ENCODE measurements around the gene AAR2. TPM values are rescaled to one million over a fixed set of nuclear protein-coding genes. Genes with fewer than 3 reads are reported as not detected.

Gene AAR2
- total RNA-seq, 1 experiment from 2014 or later = 22.5 TPM

GRCh38 chr20:36218380-36219064, 17.8 kb upstream of the AAR2 start:
- H3K9me3 Mint-ChIP-seq = no peaks in the 10 kb centered on the region
- no peaks in the 10 kb centered on the region for H3K27me3 Mint-ChIP-seq (ENCODE audit: low read depth)
- no peaks in the 10 kb centered on the region; the same call in 1 of the 2 replicates for H3K4me1 Mint-ChIP-seq
- H3K27ac Mint-ChIP-seq = peak overlapping the region; percentile 90
- no peaks in the 10 kb centered on the region for H3K36me3 Mint-ChIP-seq
- CTCF ChIA-PET = interaction anchor here (1.1 to 4.1 kb wide), 5 partner anchors 16 to 221 kb away, joined by 3 to 31 read pairs (median 8); no protein-coding TSS in a partner anchor
- no peak for ATAC-seq
- no peak for TF ChIP-seq MXD4 (CRISPR knock-in tag; IDR thresholded peaks at IDR 0.05; ENCODE audit: borderline replicate concordance)
- no peak for TF ChIP-seq ZNF232 (CRISPR knock-in tag; IDR thresholded peaks at IDR 0.05)
- TF ChIP-seq, protein P1, sequence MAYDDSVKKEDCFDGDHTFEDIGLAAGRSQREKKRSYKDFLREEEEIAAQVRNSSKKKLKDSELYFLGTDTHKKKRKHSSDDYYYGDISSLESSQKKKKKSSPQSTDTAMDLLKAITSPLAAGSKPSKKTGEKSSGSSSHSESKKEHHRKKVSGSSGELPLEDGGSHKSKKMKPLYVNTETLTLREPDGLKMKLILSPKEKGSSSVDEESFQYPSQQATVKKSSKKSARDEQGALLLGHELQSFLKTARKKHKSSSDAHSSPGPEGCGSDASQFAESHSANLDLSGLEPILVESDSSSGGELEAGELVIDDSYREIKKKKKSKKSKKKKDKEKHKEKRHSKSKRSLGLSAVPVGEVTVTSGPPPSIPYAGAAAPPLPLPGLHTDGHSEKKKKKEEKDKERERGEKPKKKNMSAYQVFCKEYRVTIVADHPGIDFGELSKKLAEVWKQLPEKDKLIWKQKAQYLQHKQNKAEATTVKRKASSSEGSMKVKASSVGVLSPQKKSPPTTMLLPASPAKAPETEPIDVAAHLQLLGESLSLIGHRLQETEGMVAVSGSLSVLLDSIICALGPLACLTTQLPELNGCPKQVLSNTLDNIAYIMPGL (CRISPR knock-in tag; IDR thresholded peaks at IDR 0.05) = no peak
- TF ChIP-seq MYBL2 (CRISPR knock-in tag; IDR thresholded peaks at IDR 0.05) = no peak
- no peak for TF ChIP-seq TCF7 (CRISPR knock-in tag; IDR thresholded peaks at IDR 0.05; ENCODE audit: low read depth)
- TF ChIP-seq, protein P2, sequence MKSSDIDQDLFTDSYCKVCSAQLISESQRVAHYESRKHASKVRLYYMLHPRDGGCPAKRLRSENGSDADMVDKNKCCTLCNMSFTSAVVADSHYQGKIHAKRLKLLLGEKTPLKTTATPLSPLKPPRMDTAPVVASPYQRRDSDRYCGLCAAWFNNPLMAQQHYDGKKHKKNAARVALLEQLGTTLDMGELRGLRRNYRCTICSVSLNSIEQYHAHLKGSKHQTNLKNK (CRISPR knock-in tag; IDR thresholded peaks at IDR 0.05) = no peak
- TF ChIP-seq SOX15 (CRISPR knock-in tag; IDR thresholded peaks at IDR 0.05) = no peak
- POLR2A ChIA-PET = no interaction called here
- no peak for DNase-seq (ENCODE audit: low spot score)
- no peak overlapping the region for H3K4me3 Mint-ChIP-seq

- H3K4me1 Mint-ChIP-seq = no peaks in the 10 kb centered on the region; the same call in 1 of the 2 replicates
- ChIA-PET CTCF (interaction anchor here (1.0 to 1.9 kb wide), 2 partner anchors 17 to 220 kb away, joined by 4 to 7 read pairs; no protein-coding TSS in a partner anchor), POLR2A (no interaction called here)
- TF ChIP-seq GRHL2 (CRISPR knock-in tag; IDR thresholded peaks at IDR 0.05; ENCODE audit: insufficient replicate concordance, severe bottlenecking) = no peak
- TF ChIP-seq JUN (CRISPR knock-in tag; IDR thresholded peaks at IDR 0.05) = no peak
- H3K4me3 Mint-ChIP-seq = no peak overlapping the region
- DNase-seq (ENCODE audit: low spot score) (no peak), ATAC-seq (no peak)
- H3K9me3 Mint-ChIP-seq = no peaks in the 10 kb centered on the region
- H3K27me3 Mint-ChIP-seq (ENCODE audit: low read depth) = no peaks in the 10 kb centered on the region
- no peaks in the 10 kb centered on the region for H3K36me3 Mint-ChIP-seq
- no peak overlapping the region for H3K27ac Mint-ChIP-seq
Measured at GRCh38 chr20:36219671-36220220, 16.5 kb upstream of the AAR2 start.

- Mint-ChIP-seq H3K27me3 (ENCODE audit: low read depth) (no peaks in the 10 kb centered on the region), H3K4me1 (no peaks in the 10 kb centered on the region), H3K27ac (no peak overlapping the region), H3K4me3 (no peak overlapping the region), H3K36me3 (no peaks in the 10 kb centered on the region), H3K9me3 (no peaks in the 10 kb centered on the region)
- no peak for DNase-seq (ENCODE audit: low spot score)
- no peak; the same call in 1 of the 2 replicates for ATAC-seq
- ChIA-PET CTCF (interaction anchor here (1.2 kb wide), 2 partner anchors 23 to 174 kb away, joined by 3 to 4 read pairs; no protein-coding TSS in a partner anchor), POLR2A (no interaction called here)
- TF ChIP-seq KAT7 (CRISPR knock-in tag; IDR thresholded peaks at IDR 0.05; ENCODE audit: borderline replicate concordance) (no peak), ZNF138 (CRISPR knock-in tag; conservative IDR thresholded peaks at IDR 0.05) (no peak), CBFB (CRISPR knock-in tag; IDR thresholded peaks at IDR 0.05; ENCODE audit: low read depth) (no peak)
- TF ChIP-seq, protein P3, sequence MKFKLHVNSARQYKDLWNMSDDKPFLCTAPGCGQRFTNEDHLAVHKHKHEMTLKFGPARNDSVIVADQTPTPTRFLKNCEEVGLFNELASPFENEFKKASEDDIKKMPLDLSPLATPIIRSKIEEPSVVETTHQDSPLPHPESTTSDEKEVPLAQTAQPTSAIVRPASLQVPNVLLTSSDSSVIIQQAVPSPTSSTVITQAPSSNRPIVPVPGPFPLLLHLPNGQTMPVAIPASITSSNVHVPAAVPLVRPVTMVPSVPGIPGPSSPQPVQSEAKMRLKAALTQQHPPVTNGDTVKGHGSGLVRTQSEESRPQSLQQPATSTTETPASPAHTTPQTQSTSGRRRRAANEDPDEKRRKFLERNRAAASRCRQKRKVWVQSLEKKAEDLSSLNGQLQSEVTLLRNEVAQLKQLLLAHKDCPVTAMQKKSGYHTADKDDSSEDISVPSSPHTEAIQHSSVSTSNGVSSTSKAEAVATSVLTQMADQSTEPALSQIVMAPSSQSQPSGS (CRISPR knock-in tag; IDR thresholded peaks at IDR 0.05; ENCODE audit: borderline replicate concordance, low read depth) = no peak
- TF ChIP-seq, protein P2 (CRISPR knock-in tag; IDR thresholded peaks at IDR 0.05) = no peak
Measured at GRCh38 chr20:36225666-36226065, 10.6 kb upstream of the AAR2 start.

DNA sequence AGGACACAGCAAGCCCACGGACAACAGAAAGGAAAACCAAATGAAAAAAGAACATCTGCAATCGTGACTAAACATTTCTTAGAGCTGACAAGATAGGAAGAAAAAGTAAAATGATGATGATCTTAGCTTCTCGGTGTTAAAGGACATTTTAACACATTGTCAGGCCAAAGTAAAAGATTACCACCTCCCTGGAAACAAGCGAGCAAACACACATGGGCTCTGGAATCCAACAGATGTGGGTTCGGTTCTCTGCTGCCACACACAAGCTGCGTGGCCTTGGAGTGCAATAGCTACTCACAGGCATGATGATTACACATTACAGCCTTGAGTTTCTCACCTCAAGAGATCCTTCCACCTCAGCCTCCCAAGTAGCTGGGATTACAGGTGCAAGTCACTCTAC, 7.5 kb upstream of the AAR2 start:
- Mint-ChIP-seq H3K4me3 (no peak overlapping the region), H3K4me1 (no peaks in the 10 kb centered on the region), H3K27me3 (ENCODE audit: low read depth) (no peaks in the 10 kb centered on the region), H3K9me3 (no peaks in the 10 kb centered on the region), H3K36me3 (no peaks in the 10 kb centered on the region), H3K27ac (no peak overlapping the region)
- no peak for DNase-seq (ENCODE audit: low spot score)
- ChIA-PET CTCF (interaction anchor here (1.0 kb wide), 1 partner anchor 26 kb away, joined by 5 read pairs; no protein-coding TSS in a partner anchor), POLR2A (no interaction called here)
- ATAC-seq = no peak
- TF ChIP-seq KAT7 (CRISPR knock-in tag; IDR thresholded peaks at IDR 0.05; ENCODE audit: borderline replicate concordance) = no peak
- TF ChIP-seq, protein P4, sequence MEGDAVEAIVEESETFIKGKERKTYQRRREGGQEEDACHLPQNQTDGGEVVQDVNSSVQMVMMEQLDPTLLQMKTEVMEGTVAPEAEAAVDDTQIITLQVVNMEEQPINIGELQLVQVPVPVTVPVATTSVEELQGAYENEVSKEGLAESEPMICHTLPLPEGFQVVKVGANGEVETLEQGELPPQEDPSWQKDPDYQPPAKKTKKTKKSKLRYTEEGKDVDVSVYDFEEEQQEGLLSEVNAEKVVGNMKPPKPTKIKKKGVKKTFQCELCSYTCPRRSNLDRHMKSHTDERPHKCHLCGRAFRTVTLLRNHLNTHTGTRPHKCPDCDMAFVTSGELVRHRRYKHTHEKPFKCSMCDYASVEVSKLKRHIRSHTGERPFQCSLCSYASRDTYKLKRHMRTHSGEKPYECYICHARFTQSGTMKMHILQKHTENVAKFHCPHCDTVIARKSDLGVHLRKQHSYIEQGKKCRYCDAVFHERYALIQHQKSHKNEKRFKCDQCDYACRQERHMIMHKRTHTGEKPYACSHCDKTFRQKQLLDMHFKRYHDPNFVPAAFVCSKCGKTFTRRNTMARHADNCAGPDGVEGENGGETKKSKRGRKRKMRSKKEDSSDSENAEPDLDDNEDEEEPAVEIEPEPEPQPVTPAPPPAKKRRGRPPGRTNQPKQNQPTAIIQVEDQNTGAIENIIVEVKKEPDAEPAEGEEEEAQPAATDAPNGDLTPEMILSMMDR (IDR thresholded peaks at IDR 0.05) = no peak
- TF ChIP-seq, protein P5, sequence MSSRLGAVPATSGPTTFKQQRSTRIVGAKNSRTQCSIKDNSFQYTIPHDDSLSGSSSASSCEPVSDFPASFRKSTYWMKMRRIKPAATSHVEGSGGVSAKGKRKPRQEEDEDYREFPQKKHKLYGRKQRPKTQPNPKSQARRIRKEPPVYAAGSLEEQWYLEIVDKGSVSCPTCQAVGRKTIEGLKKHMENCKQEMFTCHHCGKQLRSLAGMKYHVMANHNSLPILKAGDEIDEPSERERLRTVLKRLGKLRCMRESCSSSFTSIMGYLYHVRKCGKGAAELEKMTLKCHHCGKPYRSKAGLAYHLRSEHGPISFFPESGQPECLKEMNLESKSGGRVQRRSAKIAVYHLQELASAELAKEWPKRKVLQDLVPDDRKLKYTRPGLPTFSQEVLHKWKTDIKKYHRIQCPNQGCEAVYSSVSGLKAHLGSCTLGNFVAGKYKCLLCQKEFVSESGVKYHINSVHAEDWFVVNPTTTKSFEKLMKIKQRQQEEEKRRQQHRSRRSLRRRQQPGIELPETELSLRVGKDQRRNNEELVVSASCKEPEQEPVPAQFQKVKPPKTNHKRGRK (CRISPR knock-in tag; IDR thresholded peaks at IDR 0.05; ENCODE audit: borderline replicate concordance) = no peak
- no peak for TF ChIP-seq NR1H2 (CRISPR knock-in tag; IDR thresholded peaks at IDR 0.05)
- TF ChIP-seq FOXK1 (CRISPR knock-in tag; IDR thresholded peaks at IDR 0.05) = no peak
- no peak for TF ChIP-seq TEAD1 (CRISPR knock-in tag; IDR thresholded peaks at IDR 0.05)
- TF ChIP-seq FOXJ3 (CRISPR knock-in tag; IDR thresholded peaks at IDR 0.05; ENCODE audit: borderline replicate concordance) = no peak
